ENCODE data around the gene RTL10. TPM values are rescaled to one million over a fixed set of nuclear protein-coding genes. Genes with fewer than 3 reads are reported as not detected.

Gene RTL10
- total RNA-seq, 1 experiment from 2014 or later: 7.1 TPM

DNA sequence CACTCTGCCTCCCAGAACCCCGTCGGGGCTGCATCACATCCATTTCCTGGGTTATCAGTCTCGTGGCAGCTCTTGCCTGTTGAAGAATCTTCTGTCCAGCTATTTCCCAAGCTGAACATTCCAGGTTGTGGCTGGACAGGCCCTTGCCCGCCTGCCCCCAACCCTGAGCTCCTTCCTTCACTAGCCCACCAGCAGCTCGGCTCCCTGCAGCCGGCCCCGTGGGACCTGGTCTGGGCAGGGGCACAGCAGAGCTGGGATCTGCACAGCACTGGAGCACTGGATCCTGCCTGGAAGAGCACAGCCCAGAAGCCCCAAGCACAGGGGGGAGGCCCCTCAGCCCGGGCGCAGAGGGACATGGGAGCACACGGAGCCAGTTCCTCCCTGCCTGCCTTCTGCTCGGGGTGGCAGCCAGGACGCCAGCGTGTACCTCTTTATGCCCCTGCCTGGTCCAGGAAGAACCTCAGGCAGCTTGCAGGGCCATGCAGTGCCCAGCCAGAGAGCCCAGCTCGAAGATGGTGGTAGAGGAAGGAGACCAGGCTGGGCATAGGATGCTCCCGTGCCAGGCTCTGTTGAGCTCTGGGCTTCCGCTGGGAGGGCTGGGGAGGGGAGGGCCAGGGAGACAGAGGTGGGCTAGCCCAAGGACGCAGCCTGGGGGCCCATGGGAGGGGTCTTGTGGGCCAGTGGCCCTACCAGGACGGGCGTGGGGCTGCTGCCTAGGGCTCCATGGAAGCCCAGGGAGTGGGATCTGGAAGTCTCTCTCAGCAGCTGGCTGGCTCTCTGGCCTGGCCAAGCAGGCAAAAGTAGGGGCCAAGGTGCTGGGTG is 16.6 kb upstream of the RTL10 start:
- DNase-seq (ENCODE audit: low read depth, low spot score): no peak
- in situ Hi-C loops (cut with HindIII; ENCODE audit: low pct_unique_long_range_greater_than_20kb, low sequenced_read_pairs): no loop called here

GRCh38 chr22:19870153-19871022 is 15.7 kb upstream of the RTL10 start:
- no peak for DNase-seq (ENCODE audit: low read depth, low spot score)

DNA sequence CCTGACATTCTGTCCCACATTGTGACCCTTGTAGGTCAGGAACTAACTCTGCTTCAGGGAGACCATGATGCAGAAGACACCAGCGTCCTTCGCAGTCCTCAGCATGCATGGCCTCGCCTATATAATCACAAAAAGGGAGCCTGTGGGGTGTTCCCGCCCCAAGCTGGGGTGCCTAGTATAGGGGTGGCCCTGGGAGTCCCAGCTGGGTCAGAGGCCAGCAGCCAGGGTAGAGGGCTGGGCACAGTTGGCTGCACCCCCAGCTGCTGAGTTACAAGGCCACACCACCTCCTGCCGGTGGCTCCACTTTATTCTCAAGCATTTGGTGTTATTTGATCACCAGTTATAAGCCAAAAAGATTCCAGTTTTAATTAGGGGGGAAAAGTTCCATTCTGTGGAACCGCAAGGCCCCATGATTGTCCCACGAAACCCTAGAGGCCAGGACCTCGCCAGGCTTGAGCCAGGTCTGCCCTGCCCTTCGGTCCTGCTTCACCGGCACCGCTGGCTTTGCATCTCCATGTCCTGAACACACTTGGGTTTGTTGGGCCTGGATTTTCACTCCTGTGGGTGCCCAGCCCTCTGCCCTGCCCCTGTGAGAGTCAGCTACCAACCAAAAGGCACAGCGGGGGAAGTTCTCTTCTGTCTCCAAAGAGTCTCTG is 15.0 kb upstream of the RTL10 start:
- DNase-seq (ENCODE audit: low read depth, low spot score): no peak

More at GRCh38 chr22:19870153-19871022, 15.7 kb upstream of the RTL10 start:
- in situ Hi-C loops (cut with HindIII; ENCODE audit: low pct_unique_long_range_greater_than_20kb, low sequenced_read_pairs): no loop called here

DNA sequence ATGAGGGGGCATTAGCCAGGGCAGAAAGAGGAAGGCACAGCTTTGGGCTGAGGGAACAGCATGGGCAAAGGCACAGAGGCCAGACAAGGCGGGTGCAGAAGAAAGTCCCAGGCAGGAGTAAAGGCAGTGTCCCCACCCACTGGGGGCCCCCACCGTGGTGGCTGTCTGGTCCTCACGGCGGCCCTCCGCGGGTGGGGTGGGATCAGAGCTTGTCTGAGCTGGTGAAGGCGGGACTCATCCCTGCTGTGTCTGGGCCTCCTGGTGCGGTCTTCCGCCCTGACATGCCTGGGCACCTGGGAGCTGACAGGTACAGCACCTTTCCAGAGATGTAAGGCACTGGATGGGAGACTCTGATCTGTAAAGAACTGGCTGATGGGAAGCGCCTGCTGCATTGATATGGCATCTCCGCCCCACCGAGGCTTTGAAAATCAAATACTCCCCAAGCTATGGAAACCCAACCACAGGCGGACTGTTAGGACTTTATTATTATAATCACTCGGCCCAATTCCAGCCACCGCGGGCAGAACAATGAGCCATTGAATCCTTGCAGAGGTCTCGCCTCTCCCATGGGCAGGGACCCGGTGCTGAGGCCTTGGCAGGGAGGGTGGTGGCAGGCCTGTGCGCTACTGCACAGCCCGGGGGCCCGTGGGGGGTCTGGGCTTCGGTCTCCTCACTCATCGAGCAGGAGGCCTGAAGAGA is 14.2 kb upstream of the RTL10 start:
- in situ Hi-C loops (cut with HindIII; ENCODE audit: low pct_unique_long_range_greater_than_20kb, low sequenced_read_pairs): no loop called here
- DNase-seq (ENCODE audit: low read depth, low spot score): peak; percentile 57

More for the DNA sequence above, 15.0 kb upstream of the RTL10 start:
- in situ Hi-C loops (cut with HindIII; ENCODE audit: low pct_unique_long_range_greater_than_20kb, low sequenced_read_pairs): no loop called here

DNA sequence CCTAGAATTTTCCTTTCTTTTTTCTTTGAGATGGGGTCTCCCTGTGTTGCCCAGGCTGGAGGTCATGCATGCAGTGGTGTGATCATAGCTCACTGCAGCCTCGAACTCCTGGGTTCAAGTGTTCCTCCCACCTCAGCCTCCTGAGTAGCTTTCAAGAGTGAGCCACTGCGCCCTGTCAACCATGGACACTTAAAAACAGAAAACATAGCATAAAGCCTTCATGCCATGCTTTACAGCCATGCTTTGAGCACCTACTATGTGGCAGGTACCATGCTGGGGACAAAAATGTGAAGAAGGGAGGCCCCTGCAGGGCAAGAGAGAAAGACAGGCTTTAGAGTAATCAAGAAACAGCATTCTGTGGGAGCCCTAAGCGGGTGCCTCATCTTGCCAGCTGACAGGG is 13.7 kb upstream of the RTL10 start:
- DNase-seq (ENCODE audit: low read depth, low spot score): no peak
- in situ Hi-C loops (cut with HindIII; ENCODE audit: low pct_unique_long_range_greater_than_20kb, low sequenced_read_pairs): no loop called here

GRCh38 chr22:19867617-19868016 is 12.9 kb upstream of the RTL10 start:
- DNase-seq (ENCODE audit: low read depth, low spot score): no peak
- in situ Hi-C loops (cut with HindIII; ENCODE audit: low pct_unique_long_range_greater_than_20kb, low sequenced_read_pairs): no loop called here

DNA sequence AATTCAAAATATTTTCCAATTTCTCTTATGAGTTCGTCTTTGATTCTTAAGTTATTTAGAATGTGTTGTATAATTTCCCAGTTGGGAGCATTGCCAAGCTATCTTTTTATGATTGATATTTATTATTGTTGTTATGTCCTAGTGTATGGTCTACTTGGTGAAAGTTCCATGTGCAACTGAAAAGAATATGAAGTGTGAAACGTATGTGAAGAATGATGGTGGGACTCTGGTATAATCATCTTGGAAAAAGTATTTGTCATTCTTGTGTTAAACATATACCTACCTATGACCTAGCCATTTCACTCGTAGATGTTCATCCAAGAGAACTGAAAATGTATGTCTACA is 12.0 kb upstream of the RTL10 start:
- no peak for DNase-seq (ENCODE audit: low read depth, low spot score)
- in situ Hi-C loops (cut with HindIII; ENCODE audit: low pct_unique_long_range_greater_than_20kb, low sequenced_read_pairs): no loop called here

GRCh38 chr22:19865141-19865829 is 10.6 kb upstream of the RTL10 start:
- in situ Hi-C loops (cut with HindIII; ENCODE audit: low pct_unique_long_range_greater_than_20kb, low sequenced_read_pairs): no loop called here
- DNase-seq (ENCODE audit: low read depth, low spot score): no peak

GRCh38 chr22:19864538-19865106 is 9.9 kb upstream of the RTL10 start:
- in situ Hi-C loops (cut with HindIII; ENCODE audit: low pct_unique_long_range_greater_than_20kb, low sequenced_read_pairs): no loop called here
- no peak for DNase-seq (ENCODE audit: low read depth, low spot score)

DNA sequence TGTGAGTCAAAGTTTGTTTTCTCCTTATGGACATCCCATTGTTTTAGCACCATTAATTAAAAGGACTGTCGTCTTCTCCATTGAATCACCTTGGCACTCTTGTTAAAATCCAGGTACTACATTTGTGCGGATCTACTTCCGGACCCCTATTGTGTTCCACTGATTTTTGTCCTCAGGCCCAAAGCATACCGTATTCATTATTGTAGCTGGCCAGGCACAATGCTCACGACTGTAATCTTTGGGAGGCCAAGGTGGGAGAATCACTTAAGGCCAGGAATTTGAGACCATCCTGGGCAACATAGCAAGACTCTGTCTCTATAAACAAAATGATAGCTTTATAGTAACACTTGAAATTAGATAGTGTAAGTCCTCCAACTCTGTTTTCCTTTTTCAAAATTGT is 8.9 kb upstream of the RTL10 start:
- in situ Hi-C loops (cut with HindIII; ENCODE audit: low pct_unique_long_range_greater_than_20kb, low sequenced_read_pairs): no loop called here
- no peak for DNase-seq (ENCODE audit: low read depth, low spot score)

DNA sequence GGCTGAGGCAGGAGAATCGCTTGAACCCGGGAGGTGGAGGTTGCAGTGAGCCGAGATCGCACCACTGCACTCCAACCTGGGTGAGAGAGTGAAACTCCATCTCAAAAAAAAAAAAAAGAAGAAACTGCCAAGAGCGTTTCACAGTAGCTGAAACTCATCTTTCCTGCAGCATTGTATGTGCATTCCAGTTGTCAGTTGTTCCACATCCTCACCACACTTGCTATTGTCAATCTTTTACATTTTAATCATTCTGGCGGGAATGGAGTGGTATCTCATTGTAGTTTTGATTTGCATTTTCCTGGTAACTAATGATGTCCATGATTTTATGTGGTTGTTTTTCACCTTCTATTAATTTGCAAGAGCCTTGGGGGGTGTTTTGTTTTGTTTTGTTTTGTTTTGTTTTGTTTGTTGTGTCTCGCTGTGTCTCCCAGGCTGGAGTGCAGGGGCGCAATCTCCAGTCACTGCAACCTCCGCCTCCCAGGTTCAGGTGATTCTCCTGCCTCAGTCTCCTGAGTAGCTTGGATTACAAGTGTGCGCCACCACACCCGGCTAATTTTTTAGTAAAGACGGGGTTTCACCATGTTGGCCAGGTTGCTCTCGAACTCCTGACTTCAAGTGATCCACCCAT is 8.1 kb upstream of the RTL10 start:
- no peak for DNase-seq (ENCODE audit: low read depth, low spot score)
- in situ Hi-C loops (cut with HindIII; ENCODE audit: low pct_unique_long_range_greater_than_20kb, low sequenced_read_pairs): no loop called here

- in situ Hi-C loops (cut with HindIII; ENCODE audit: low pct_unique_long_range_greater_than_20kb, low sequenced_read_pairs): no loop called here
- no peak for DNase-seq (ENCODE audit: low read depth, low spot score)
These were observed 5.3 kb upstream of the RTL10 start for GRCh38 chr22:19859861-19860510.

GRCh38 chr22:19857382-19857781 is 2.7 kb upstream of the RTL10 start:
- DNase-seq (ENCODE audit: low read depth, low spot score): no peak
- in situ Hi-C loops (cut with HindIII; ENCODE audit: low pct_unique_long_range_greater_than_20kb, low sequenced_read_pairs): no loop called here

GRCh38 chr22:19855504-19856409 is 1.1 kb upstream of the RTL10 start:
- in situ Hi-C loops (cut with HindIII; ENCODE audit: low pct_unique_long_range_greater_than_20kb, low sequenced_read_pairs): no loop called here
- peak; percentile 86 for DNase-seq (ENCODE audit: low read depth, low spot score)
